Skeletal muscle tissue (tissue), 4 donors: Measurements from ENCODE around the gene TENM3. TPM values are rescaled to one million over a fixed set of nuclear protein-coding genes. Genes with fewer than 3 reads are reported as not detected.

Source experiments
- H3K27ac ChIP-seq: one replicate; pipeline ENCODE4 v1.7.0; 2013; ENCODE audit warnings: mild to moderate bottlenecking, low read depth, low read length, inconsistent platforms
- H3K27me3 ChIP-seq, 3 donors: one replicate each; pipeline ENCODE4 v1.7.0; 2013; ENCODE audit warnings: low read length in 3 of 3; ENCODE audit not compliant: control insufficient read depth in 3 of 3, insufficient read depth in 3 of 3
- H3K36me3 ChIP-seq, 3 donors: one replicate each; pipeline ENCODE4 v1.7.0; 2013; ENCODE audit warnings: low read length in 3 of 3; ENCODE audit not compliant: control insufficient read depth in 3 of 3, insufficient read depth in 3 of 3
- H3K4me1 ChIP-seq, 3 donors: one replicate each; pipeline ENCODE4 v1.7.0; 2013; ENCODE audit warnings: low read length in 3 of 3, mild to moderate bottlenecking in 3 of 3; ENCODE audit not compliant: control insufficient read depth in 3 of 3, insufficient read depth in 3 of 3
- H3K4me3 ChIP-seq, 3 donors: one replicate each; pipeline ENCODE4 v1.7.0; 2013; ENCODE audit warnings: low read length in 3 of 3
- H3K9ac ChIP-seq, 3 donors: one replicate each; pipeline ENCODE4 v1.7.0; 2013; ENCODE audit warnings: low read length in 3 of 3, mild to moderate bottlenecking in 3 of 3, moderate library complexity in 2 of 3, low read depth in 1 of 3
- H3K9me3 ChIP-seq, 3 donors: one replicate each; pipeline ENCODE4 v1.7.0; 2013; ENCODE audit warnings: low read length in 3 of 3; ENCODE audit not compliant: control insufficient read depth in 3 of 3
- total RNA-seq: library from RNA; depleted of rRNA; stranded (reverse); fragments of >200 nt; gene quantifications from one replicate; pipeline ENCODE4 v1.2.3, GENCODE V29; 2014
- donor health status: Osteomylitis.

TENM3 gene
- total RNA-seq, 1 donor from 2014 or later = 29.7 TPM

- H3K27me3 ChIP-seq = no peaks in the 10 kb centered on the region
- no peaks in the 10 kb centered on the region for H3K9me3 ChIP-seq
- no peaks in the 10 kb centered on the region for H3K4me1 ChIP-seq
- H3K27ac ChIP-seq = no peak overlapping the region
- H3K4me3 ChIP-seq = no peak overlapping the region
- H3K9ac ChIP-seq = no peak overlapping the region
- H3K36me3 ChIP-seq = no peaks in the 10 kb centered on the region
Observed at GRCh38 chr4:182225257-182225852, 17.8 kb upstream of the TENM3 start.

GRCh38 chr4:182227611-182228010 is 15.6 kb upstream of the TENM3 start:
- Histone ChIP-seq H3K9me3 (no peaks in the 10 kb centered on the region), H3K27ac (no peak overlapping the region), H3K27me3 (no peaks in the 10 kb centered on the region), H3K36me3 (no peaks in the 10 kb centered on the region), H3K9ac (no peak overlapping the region), H3K4me3 (no peak overlapping the region), H3K4me1 (peaks cover 2 to 3% (median 2%) of the 10 kb centered on the region in 3 donors)

GRCh38 chr4:182228991-182229577 is 14.1 kb upstream of the TENM3 start:
- H3K4me3 ChIP-seq = no peak overlapping the region
- H3K9ac ChIP-seq = no peak overlapping the region
- no peaks in the 10 kb centered on the region for H3K9me3 ChIP-seq
- H3K36me3 ChIP-seq = no peaks in the 10 kb centered on the region
- no peaks in the 10 kb centered on the region for H3K27me3 ChIP-seq
- H3K4me1 ChIP-seq = peaks cover 2 to 3% (median 2%) of the 10 kb centered on the region in 3 donors
- no peak overlapping the region for H3K27ac ChIP-seq

DNA sequence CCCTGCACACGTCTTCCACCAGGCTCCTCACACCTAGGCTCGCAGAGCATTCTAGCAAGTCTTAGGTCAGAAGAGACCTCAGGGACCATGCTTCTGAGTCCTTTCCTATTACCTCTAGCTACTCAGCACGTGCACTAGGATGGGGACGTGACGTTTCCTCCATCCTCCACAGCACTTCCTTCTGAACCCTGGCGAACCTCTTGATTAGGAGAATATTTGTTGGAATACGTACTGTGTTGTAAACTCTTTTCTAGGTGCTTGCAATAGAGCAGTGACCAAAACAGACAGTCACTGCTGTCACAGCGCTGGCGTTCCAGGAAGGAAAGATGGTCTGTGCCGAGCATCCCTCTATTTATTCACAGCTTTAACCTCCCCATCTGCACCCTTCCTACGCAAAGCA is 12.9 kb upstream of the TENM3 start:
- Histone ChIP-seq H3K36me3 (no peaks in the 10 kb centered on the region), H3K9ac (no peak overlapping the region), H3K27ac (no peak overlapping the region), H3K4me1 (peaks cover 2 to 3% (median 2%) of the 10 kb centered on the region in 3 donors), H3K9me3 (no peaks in the 10 kb centered on the region), H3K4me3 (no peak overlapping the region), H3K27me3 (no peaks in the 10 kb centered on the region)

DNA sequence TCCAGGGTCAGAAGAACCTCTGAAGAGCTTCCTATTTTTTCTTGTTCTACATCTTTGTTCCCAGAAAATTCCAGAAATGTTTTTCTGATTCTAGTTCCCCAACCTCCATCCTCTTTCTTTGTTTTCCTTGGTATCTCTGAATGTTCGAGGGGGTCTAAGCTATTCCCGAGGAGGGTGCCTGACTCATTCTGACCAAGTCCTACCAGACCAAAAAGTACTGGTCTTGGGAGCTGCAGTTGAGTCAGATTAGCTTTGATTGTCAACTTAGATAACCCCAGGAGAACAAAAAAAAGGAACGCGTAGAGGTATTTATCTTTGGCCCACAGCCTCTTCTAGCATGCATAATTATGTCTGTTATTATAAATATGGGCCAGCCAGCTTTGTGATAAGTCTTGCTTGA is 12.1 kb upstream of the TENM3 start:
- no peak overlapping the region for H3K27ac ChIP-seq
- no peak overlapping the region for H3K9ac ChIP-seq
- no peaks in the 10 kb centered on the region for H3K27me3 ChIP-seq

GRCh38 chr4:182231496-182231895 is 11.7 kb upstream of the TENM3 start:
- Histone ChIP-seq H3K27ac (no peak overlapping the region), H3K27me3 (no peaks in the 10 kb centered on the region), H3K9ac (no peak overlapping the region), H3K36me3 (no peaks in the 10 kb centered on the region), H3K4me1 (peaks cover 2 to 3% (median 2%) of the 10 kb centered on the region in 3 donors), H3K4me3 (no peak overlapping the region), H3K9me3 (no peaks in the 10 kb centered on the region)

More for the DNA sequence above, 12.1 kb upstream of the TENM3 start:
- peaks cover 2 to 3% (median 2%) of the 10 kb centered on the region in 3 donors for H3K4me1 ChIP-seq
- H3K36me3 ChIP-seq = no peaks in the 10 kb centered on the region
- no peaks in the 10 kb centered on the region for H3K9me3 ChIP-seq
- H3K4me3 ChIP-seq = no peak overlapping the region

DNA sequence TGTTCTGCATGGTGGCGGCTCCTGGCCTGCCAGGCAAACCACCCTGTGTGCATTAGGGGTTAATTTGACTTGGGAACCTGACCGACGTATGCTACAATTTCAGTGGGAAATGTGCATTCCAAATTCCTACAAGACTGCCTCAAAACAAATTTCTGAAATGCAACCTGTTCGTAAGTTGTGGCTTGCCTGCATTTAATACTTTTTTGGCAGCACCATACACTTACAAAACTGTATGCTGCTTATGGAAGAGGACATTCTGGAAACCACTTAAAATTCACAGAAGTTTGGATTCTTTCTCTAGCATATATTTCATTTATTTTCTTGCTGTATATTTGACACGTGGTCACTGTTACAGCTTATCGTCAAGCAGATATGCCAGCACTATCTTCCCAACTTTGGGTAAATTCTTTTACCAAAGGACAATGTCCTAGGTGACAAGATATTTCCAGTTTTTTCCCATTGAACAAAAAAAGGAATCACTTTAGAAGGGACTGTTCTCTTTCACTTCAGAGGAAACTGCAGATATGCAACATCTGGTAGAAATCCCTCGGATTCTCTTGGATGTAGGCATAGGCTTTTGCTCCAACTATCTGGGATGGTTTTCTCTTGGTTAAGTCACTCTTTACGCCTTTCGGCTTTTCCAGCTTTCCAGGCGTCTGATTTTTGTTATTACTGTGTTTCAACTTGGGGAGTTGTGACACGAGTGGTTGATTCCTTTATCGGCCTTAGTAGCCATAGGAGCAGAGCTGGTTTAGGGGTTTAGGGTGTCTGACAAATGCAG is 9.7 kb upstream of the TENM3 start:
- H3K9ac ChIP-seq = no peak overlapping the region
- H3K36me3 ChIP-seq = no peaks in the 10 kb centered on the region
- H3K9me3 ChIP-seq = no peaks in the 10 kb centered on the region
- H3K27ac ChIP-seq = no peak overlapping the region
- H3K4me3 ChIP-seq = no peak overlapping the region
- no peaks in the 10 kb centered on the region for H3K27me3 ChIP-seq
- peaks cover 2 to 3% (median 2%) of the 10 kb centered on the region in 3 donors for H3K4me1 ChIP-seq

- Histone ChIP-seq H3K27me3 (no peaks in the 10 kb centered on the region), H3K4me1 (peaks cover 2 to 3% (median 3%) of the 10 kb centered on the region in 3 donors), H3K27ac (no peak overlapping the region), H3K9me3 (no peaks in the 10 kb centered on the region), H3K4me3 (no peak overlapping the region), H3K36me3 (no peaks in the 10 kb centered on the region), H3K9ac (no peak overlapping the region)
Observed at GRCh38 chr4:182235021-182235795, 8.0 kb upstream of the TENM3 start.

GRCh38 chr4:182236186-182236585 is 7.0 kb upstream of the TENM3 start:
- peaks cover 2 to 6% (median 4%) of the 10 kb centered on the region in 3 donors for H3K4me1 ChIP-seq
- no peaks in the 10 kb centered on the region for H3K9me3 ChIP-seq
- no peak overlapping the region for H3K4me3 ChIP-seq
- no peaks in the 10 kb centered on the region for H3K27me3 ChIP-seq
- no peak overlapping the region for H3K27ac ChIP-seq
- no peak overlapping the region for H3K9ac ChIP-seq
- no peaks in the 10 kb centered on the region for H3K36me3 ChIP-seq
